Peyer's patch (tissue), 4 donors: ENCODE data around the gene TMEM132D. TPM values are rescaled to one million over a fixed set of nuclear protein-coding genes. Genes with fewer than 3 reads are reported as not detected.

Experiments
- DNase-seq, 3 donors: peaks; one replicate each; pipeline ENCODE4 v3.0.0-alpha.2; 2017 to 2019
- H3K27ac ChIP-seq, 4 donors: fragments of 200-600 bp; sonication (generic); one replicate each; pipeline ENCODE4 v1.5.1; 2016 to 2019
- H3K27me3 ChIP-seq, 2 donors: fragments of 200-600 bp; sonication (generic); one replicate each; pipeline ENCODE4 v1.5.1; 2019
- H3K36me3 ChIP-seq, 3 donors: fragments of 200-600 bp; sonication (generic); one replicate each; pipeline ENCODE4 v1.5.1; 2016 to 2019
- H3K4me1 ChIP-seq, 4 donors: fragments of 200-600 bp; sonication (generic); one replicate each; pipeline ENCODE4 v1.5.1; 2016 to 2019
- H3K4me3 ChIP-seq, 4 donors: fragments of 200-600 bp; sonication (generic); 1 replicate in 3 of 4; 2 replicates in 1 of 4; pipeline ENCODE4 v1.5.1; 2016 to 2019; ENCODE audit warnings: mild to moderate bottlenecking in 1 of 4
- H3K9me3 ChIP-seq, 4 donors: fragments of 200-600 bp; sonication (generic); one replicate each; pipeline ENCODE4 v1.5.1; 2016 to 2019; ENCODE audit warnings: mild to moderate bottlenecking in 1 of 4
- CTCF ChIP-seq, 6 experiments: fragments of 450-650 bp in 4 of 6; fragments of 200-600 bp in 2 of 6; sonication (generic) in 1 of 6; IDR thresholded peaks; one replicate each; pipeline ENCODE4 v1.5.1; 2017 to 2019; ENCODE audit warnings: antibody characterized with exemption in 6 of 6, mild to moderate bottlenecking in 3 of 6, moderate library complexity in 1 of 6
- POLR2A ChIP-seq, 2 donors: fragments of 450-650 bp; IDR thresholded peaks; one replicate each; pipeline ENCODE4 v1.5.1; 2017; ENCODE audit warnings: antibody characterized with exemption in 2 of 2, mild to moderate bottlenecking in 2 of 2, moderate library complexity in 2 of 2
- total RNA-seq, 4 donors: library from RNA; depleted of rRNA; stranded (reverse); fragments of >200 nt; gene quantifications; one replicate each; pipeline ENCODE4 v1.1.0, GENCODE V29; 2016

TMEM132D gene
- total RNA-seq, 4 donors from 2014 or later = 0.27 to 1.7 (median 0.41) TPM

GRCh38 chr12:129821964-129822363 lies 81.9 kb downstream of the TMEM132D start:
- H3K4me1 ChIP-seq = no peaks in the 10 kb centered on the region
- no peak for TF ChIP-seq CTCF (IDR thresholded peaks at IDR 0.05)
- TF ChIP-seq POLR2A (IDR thresholded peaks at IDR 0.05) = no peak
- DNase-seq = no peak
- no peak overlapping the region for H3K27ac ChIP-seq
- no peaks in the 10 kb centered on the region for H3K36me3 ChIP-seq
- H3K9me3 ChIP-seq = no peaks in the 10 kb centered on the region
- H3K4me3 ChIP-seq = no peak overlapping the region
- H3K27me3 ChIP-seq = no peaks in the 10 kb centered on the region

GRCh38 chr12:129819391-129819790 lies 84.4 kb downstream of the TMEM132D start:
- Histone ChIP-seq H3K4me1 (no peaks in the 10 kb centered on the region), H3K27ac (no peak overlapping the region), H3K4me3 (no peak overlapping the region), H3K27me3 (no peaks in the 10 kb centered on the region), H3K9me3 (no peaks in the 10 kb centered on the region), H3K36me3 (no peaks in the 10 kb centered on the region)
- TF ChIP-seq CTCF (IDR thresholded peaks at IDR 0.05) (no peak), POLR2A (IDR thresholded peaks at IDR 0.05) (no peak)
- DNase-seq = no peak

- H3K4me1 ChIP-seq = no peaks in the 10 kb centered on the region
- DNase-seq = no peak
- no peaks in the 10 kb centered on the region for H3K36me3 ChIP-seq
- H3K27me3 ChIP-seq = no peaks in the 10 kb centered on the region
- TF ChIP-seq CTCF (IDR thresholded peaks at IDR 0.05) (no peak), POLR2A (IDR thresholded peaks at IDR 0.05) (no peak)
- H3K9me3 ChIP-seq = no peaks in the 10 kb centered on the region
- H3K27ac ChIP-seq = no peak overlapping the region
- no peak overlapping the region for H3K4me3 ChIP-seq
Measured at GRCh38 chr12:129815846-129816245, 88.0 kb downstream of the TMEM132D start.

GRCh38 chr12:129811963-129812362 lies 91.9 kb downstream of the TMEM132D start:
- TF ChIP-seq CTCF (IDR thresholded peaks at IDR 0.05) (no peak), POLR2A (IDR thresholded peaks at IDR 0.05) (no peak)
- no peaks in the 10 kb centered on the region for H3K36me3 ChIP-seq
- no peaks in the 10 kb centered on the region for H3K4me1 ChIP-seq
- H3K9me3 ChIP-seq = no peaks in the 10 kb centered on the region
- no peak for DNase-seq
- no peaks in the 10 kb centered on the region for H3K27me3 ChIP-seq
- no peak overlapping the region for H3K27ac ChIP-seq
- no peak overlapping the region for H3K4me3 ChIP-seq

GRCh38 chr12:129807136-129807535 lies 96.7 kb downstream of the TMEM132D start:
- no peaks in the 10 kb centered on the region for H3K36me3 ChIP-seq
- TF ChIP-seq POLR2A (IDR thresholded peaks at IDR 0.05) (no peak), CTCF (IDR thresholded peaks at IDR 0.05) (no peak)
- no peak for DNase-seq
- H3K4me3 ChIP-seq = no peak overlapping the region
- H3K27me3 ChIP-seq = no peaks in the 10 kb centered on the region
- no peaks in the 10 kb centered on the region for H3K9me3 ChIP-seq
- no peak overlapping the region for H3K27ac ChIP-seq
- H3K4me1 ChIP-seq = no peaks in the 10 kb centered on the region

- H3K27ac ChIP-seq = no peak overlapping the region
- no peak for TF ChIP-seq CTCF (IDR thresholded peaks at IDR 0.05)
- no peak for TF ChIP-seq POLR2A (IDR thresholded peaks at IDR 0.05)
- H3K4me1 ChIP-seq = no peaks in the 10 kb centered on the region
- no peaks in the 10 kb centered on the region for H3K36me3 ChIP-seq
- H3K9me3 ChIP-seq = no peaks in the 10 kb centered on the region
- H3K4me3 ChIP-seq = no peak overlapping the region
- H3K27me3 ChIP-seq = no peaks in the 10 kb centered on the region
- no peak for DNase-seq
Measured at GRCh38 chr12:129791396-129791795, 112.4 kb downstream of the TMEM132D start.
